Measurements from ENCODE around the gene ZBED6. TPM values are rescaled to one million over a fixed set of nuclear protein-coding genes. Genes with fewer than 3 reads are reported as not detected.

Gene ZBED6
- total and polyA plus RNA-seq, 2 donors (not counting 1 experiment from before 2014, with no cell fraction given): 2.8 to 40.0 TPM

DNA sequence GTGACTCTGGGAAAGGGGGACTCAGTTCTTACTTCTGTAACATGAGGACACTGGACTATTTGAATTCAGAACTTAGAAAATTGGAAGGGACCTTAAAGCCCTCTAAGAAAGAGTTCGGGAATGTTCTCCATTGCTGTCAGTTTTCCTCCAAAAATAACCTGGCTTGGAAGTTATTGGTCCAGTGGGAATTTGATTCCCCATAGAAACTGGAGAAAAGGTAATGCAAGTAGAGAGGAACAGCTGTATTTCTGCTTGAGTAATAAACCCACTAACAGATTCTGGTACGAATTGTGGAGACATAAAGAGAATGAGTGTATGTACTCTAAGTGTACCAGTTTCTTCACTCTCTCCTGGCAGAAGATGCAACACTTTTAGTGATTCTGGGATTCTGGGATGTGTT lies 1.8 kb downstream of the ZBED6 start:
- Histone ChIP-seq H3K9ac (ENCODE audit: low read length) (no peak overlapping the region), H3K27ac (ENCODE audit: low read length in 2 of 2) (peak overlapping the region in 1 of 2 donors; percentile 94), H4K20me1 (ENCODE audit: control insufficient read depth, insufficient read depth, low read length, poor library complexity, severe bottlenecking) (peaks cover 41% of the 10 kb centered on the region), H3K27me3 (replicated peaks in 1 of 4; ENCODE audit: control extremely low read depth in 1 of 4, control insufficient read depth in 3 of 4, insufficient read depth in 4 of 4, low read length in 3 of 4) (no peaks in the 10 kb centered on the region), H3K4me2 (replicated peaks; ENCODE audit: low read depth, low read length, poor library complexity, severe bottlenecking) (peak overlapping the region; percentile 84), H3K36me3 (replicated peaks in 1 of 2; ENCODE audit: control extremely low read depth in 1 of 2, control insufficient read depth in 1 of 2, extremely low read depth in 1 of 2, insufficient read depth in 2 of 2, low read length in 1 of 2) (peaks cover 2 to 40% of the 10 kb centered on the region in 2 experiments), H3K4me1 (ENCODE audit: control insufficient read depth in 2 of 2, insufficient read depth in 2 of 2, low read length in 2 of 2) (peaks cover 37% of the 10 kb centered on the region in 2 donors), H2AFZ (ENCODE audit: insufficient read depth, low read depth, low read length, poor library complexity, severe bottlenecking) (no peak overlapping the region), H3K79me2 (ENCODE audit: control insufficient read depth, insufficient read depth, low read length) (peaks cover 67% of the 10 kb centered on the region), H3K4me3 (ENCODE audit: control extremely low read depth in 1 of 5, extremely low read depth in 1 of 5, insufficient read depth in 1 of 5, low read depth in 2 of 5, low read length in 4 of 5) (no peak overlapping the region), H3K9me3 (ENCODE audit: control extremely low read depth in 1 of 3, control insufficient read depth in 2 of 3, insufficient read depth in 1 of 3, low read length in 2 of 3) (no peaks in the 10 kb centered on the region)
- ATAC-seq (ENCODE audit: low read depth): no peak
- 100% methylated on average over 1 of the region's 2 CpGs for WGBS (ENCODE audit: insufficient coverage)
- ChIA-PET POLR2A (interaction anchor here (0.8 kb wide), 1 partner anchor 54 kb away, joined by 3 read pairs; no protein-coding TSS in a partner anchor), CTCF (interaction anchor here (0.7 to 1.0 kb wide), 2 partner anchors 32 to 171 kb away, joined by 3 read pairs; no protein-coding TSS in a partner anchor)
- DNase-seq: no peak
- Mint-ChIP-seq H3K4me3 (peak overlapping the region; percentile 88), H3K4me1 (peaks cover 56% of the 10 kb centered on the region), H3K27ac (peak overlapping the region; percentile 20), H3K27me3 (no peaks in the 10 kb centered on the region), H3K9me3 (ENCODE audit: insufficient read depth) (no peaks in the 10 kb centered on the region)
- intact Hi-C loops (cut with micrococcal nuclease): loop anchor here (10.0 kb wide), 2 partner anchors 772 to 842 kb away; partner anchors contain the start of genes ADIPOR1 and PPFIA4
- TF ChIP-seq EZH2 (IDR thresholded peaks at IDR 0.05; ENCODE audit: borderline replicate concordance, insufficient read depth, low read depth, low read length, poor library complexity, severe bottlenecking): no peak
- TF ChIP-seq, protein P1, sequence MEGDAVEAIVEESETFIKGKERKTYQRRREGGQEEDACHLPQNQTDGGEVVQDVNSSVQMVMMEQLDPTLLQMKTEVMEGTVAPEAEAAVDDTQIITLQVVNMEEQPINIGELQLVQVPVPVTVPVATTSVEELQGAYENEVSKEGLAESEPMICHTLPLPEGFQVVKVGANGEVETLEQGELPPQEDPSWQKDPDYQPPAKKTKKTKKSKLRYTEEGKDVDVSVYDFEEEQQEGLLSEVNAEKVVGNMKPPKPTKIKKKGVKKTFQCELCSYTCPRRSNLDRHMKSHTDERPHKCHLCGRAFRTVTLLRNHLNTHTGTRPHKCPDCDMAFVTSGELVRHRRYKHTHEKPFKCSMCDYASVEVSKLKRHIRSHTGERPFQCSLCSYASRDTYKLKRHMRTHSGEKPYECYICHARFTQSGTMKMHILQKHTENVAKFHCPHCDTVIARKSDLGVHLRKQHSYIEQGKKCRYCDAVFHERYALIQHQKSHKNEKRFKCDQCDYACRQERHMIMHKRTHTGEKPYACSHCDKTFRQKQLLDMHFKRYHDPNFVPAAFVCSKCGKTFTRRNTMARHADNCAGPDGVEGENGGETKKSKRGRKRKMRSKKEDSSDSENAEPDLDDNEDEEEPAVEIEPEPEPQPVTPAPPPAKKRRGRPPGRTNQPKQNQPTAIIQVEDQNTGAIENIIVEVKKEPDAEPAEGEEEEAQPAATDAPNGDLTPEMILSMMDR (IDR thresholded peaks at IDR 0.05): no peak

DNA sequence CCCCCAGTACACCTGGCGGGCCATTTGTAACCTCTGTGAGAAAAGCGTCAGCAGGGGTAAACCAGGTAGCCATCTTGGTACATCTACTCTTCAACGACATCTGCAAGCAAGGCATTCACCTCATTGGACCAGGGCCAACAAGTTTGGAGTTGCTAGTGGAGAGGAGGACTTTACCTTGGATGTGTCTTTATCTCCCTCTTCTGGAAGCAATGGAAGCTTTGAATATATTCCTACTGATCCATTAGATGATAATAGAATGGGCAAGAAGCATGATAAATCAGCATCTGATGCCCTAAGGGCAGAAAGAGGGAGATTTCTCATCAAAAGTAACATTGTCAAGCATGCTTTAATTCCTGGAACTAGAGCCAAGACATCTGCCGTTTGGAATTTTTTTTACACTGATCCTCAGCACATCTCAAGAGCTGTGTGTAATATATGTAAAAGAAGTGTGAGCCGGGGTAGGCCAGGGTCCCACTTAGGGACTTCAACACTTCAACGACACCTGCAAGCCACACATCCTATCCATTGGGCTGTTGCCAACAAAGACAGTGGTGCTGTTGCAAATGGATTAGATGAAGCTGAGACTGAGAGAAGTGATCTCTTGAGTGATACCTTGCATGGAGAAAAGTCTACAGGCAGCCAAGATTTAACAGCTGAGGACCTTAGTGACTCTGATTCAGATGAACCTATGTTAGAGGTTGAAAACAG lies 2.7 kb downstream of the ZBED6 start:
- Histone ChIP-seq H3K9ac (ENCODE audit: low read length) (no peak overlapping the region), H3K36me3 (replicated peaks in 1 of 2; ENCODE audit: control extremely low read depth in 1 of 2, control insufficient read depth in 1 of 2, extremely low read depth in 1 of 2, insufficient read depth in 2 of 2, low read length in 1 of 2) (peaks cover 3 to 44% of the 10 kb centered on the region in 2 experiments), H3K27me3 (replicated peaks in 1 of 4; ENCODE audit: control extremely low read depth in 1 of 4, control insufficient read depth in 3 of 4, insufficient read depth in 4 of 4, low read length in 3 of 4) (no peaks in the 10 kb centered on the region), H2AFZ (ENCODE audit: insufficient read depth, low read depth, low read length, poor library complexity, severe bottlenecking) (no peak overlapping the region), H3K4me2 (replicated peaks; ENCODE audit: low read depth, low read length, poor library complexity, severe bottlenecking) (no peak overlapping the region), H3K79me2 (ENCODE audit: control insufficient read depth, insufficient read depth, low read length) (peaks cover 75% of the 10 kb centered on the region), H4K20me1 (ENCODE audit: control insufficient read depth, insufficient read depth, low read length, poor library complexity, severe bottlenecking) (peaks cover 41% of the 10 kb centered on the region), H3K4me3 (ENCODE audit: control extremely low read depth in 1 of 5, extremely low read depth in 1 of 5, insufficient read depth in 1 of 5, low read depth in 2 of 5, low read length in 4 of 5) (no peak overlapping the region), H3K4me1 (ENCODE audit: control insufficient read depth in 2 of 2, insufficient read depth in 2 of 2, low read length in 2 of 2) (peaks cover 37% of the 10 kb centered on the region in 2 donors), H3K9me3 (ENCODE audit: control extremely low read depth in 1 of 3, control insufficient read depth in 2 of 3, insufficient read depth in 1 of 3, low read length in 2 of 3) (no peaks in the 10 kb centered on the region), H3K27ac (ENCODE audit: low read length in 2 of 2) (no peak overlapping the region)
- peak overlapping the region; percentile 88 for H3K4me3 Mint-ChIP-seq
- H3K4me1 Mint-ChIP-seq: peaks cover 60% of the 10 kb centered on the region
- WGBS (ENCODE audit: insufficient coverage): 96% methylated on average over 3 of the region's 6 CpGs
- ATAC-seq (ENCODE audit: low read depth) (no peak), DNase-seq (no peak)
- H3K27me3 Mint-ChIP-seq: no peaks in the 10 kb centered on the region
- TF ChIP-seq, protein P1 (IDR thresholded peaks at IDR 0.05): no peak
- TF ChIP-seq EZH2 (IDR thresholded peaks at IDR 0.05; ENCODE audit: borderline replicate concordance, insufficient read depth, low read depth, low read length, poor library complexity, severe bottlenecking): no peak
- H3K27ac Mint-ChIP-seq: peak overlapping the region; percentile 7
- intact Hi-C loops (cut with micrococcal nuclease): loop anchor here (10.0 kb wide), 2 partner anchors 773 to 843 kb away; partner anchors contain the start of genes ADIPOR1 and PPFIA4
- no peaks in the 10 kb centered on the region for H3K9me3 Mint-ChIP-seq (ENCODE audit: insufficient read depth)
- ChIA-PET CTCF (interaction anchor here (1.0 kb wide), 1 partner anchor 172 kb away, joined by 3 read pairs; no protein-coding TSS in a partner anchor), POLR2A (interaction anchor here (0.8 kb wide), 1 partner anchor 53 kb away, joined by 3 read pairs; no protein-coding TSS in a partner anchor)
